ENCODE results near the gene TBX1. TPM values are rescaled to one million over a fixed set of nuclear protein-coding genes. Genes with fewer than 3 reads are reported as not detected.

TBX1 gene
- total RNA-seq, 1 donor from 2014 or later: 0.56 TPM

DNA sequence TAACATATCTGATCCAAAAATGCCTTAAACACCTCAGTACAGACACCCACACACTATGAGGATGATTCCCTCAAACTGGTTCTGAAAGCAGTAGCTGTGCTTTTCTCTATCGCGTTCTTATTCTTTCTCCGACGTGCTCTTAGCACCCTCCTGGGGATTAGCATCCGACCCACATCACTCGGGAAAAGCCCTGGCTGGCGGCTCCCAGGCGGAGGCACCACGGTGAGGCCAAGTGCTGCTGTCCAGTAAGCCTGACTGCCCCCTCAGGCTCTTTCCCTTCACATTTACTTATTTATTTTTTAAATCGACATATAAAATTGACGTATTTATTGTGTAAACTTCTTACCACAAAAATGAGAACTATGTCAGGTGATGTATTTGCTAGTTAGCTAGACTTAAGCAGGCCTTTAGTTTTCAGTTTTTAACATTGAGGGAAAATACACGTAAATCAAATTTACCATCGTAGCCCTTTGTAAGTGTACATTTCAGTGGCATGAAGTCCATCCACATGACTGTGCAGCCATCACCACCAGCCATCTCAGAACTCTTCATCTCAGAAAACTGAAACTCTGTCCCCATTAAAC is 19.2 kb downstream of the TBX1 start:
- Mint-ChIP-seq H3K27ac (ENCODE audit: unreplicated experiment) (no peak overlapping the region), H3K4me3 (ENCODE audit: unreplicated experiment) (no peak overlapping the region), H3K27me3 (ENCODE audit: unreplicated experiment) (peaks cover 3% of the 10 kb centered on the region), H3K4me1 (ENCODE audit: unreplicated experiment) (no peaks in the 10 kb centered on the region), H3K9me3 (ENCODE audit: unreplicated experiment) (no peaks in the 10 kb centered on the region), H3K36me3 (ENCODE audit: low read depth, unreplicated experiment) (no peaks in the 10 kb centered on the region)
- no peak for TF ChIP-seq CTCF (IDR thresholded peaks at IDR 0.05; ENCODE audit: unreplicated experiment)
- no peak for DNase-seq (ENCODE audit: low spot score)

- Mint-ChIP-seq H3K27me3 (ENCODE audit: unreplicated experiment) (peaks cover 3% of the 10 kb centered on the region), H3K4me1 (ENCODE audit: unreplicated experiment) (no peaks in the 10 kb centered on the region), H3K27ac (ENCODE audit: unreplicated experiment) (no peak overlapping the region), H3K36me3 (ENCODE audit: low read depth, unreplicated experiment) (no peaks in the 10 kb centered on the region), H3K9me3 (ENCODE audit: unreplicated experiment) (no peaks in the 10 kb centered on the region), H3K4me3 (ENCODE audit: unreplicated experiment) (no peak overlapping the region)
- TF ChIP-seq CTCF (IDR thresholded peaks at IDR 0.05; ENCODE audit: unreplicated experiment): no peak
- DNase-seq (ENCODE audit: low spot score): no peak
These were observed 22.0 kb downstream of the TBX1 start for GRCh38 chr22:19782533-19782932.

GRCh38 chr22:19783586-19784383 is 23.2 kb downstream of the TBX1 start:
- Mint-ChIP-seq H3K36me3 (ENCODE audit: low read depth, unreplicated experiment) (no peaks in the 10 kb centered on the region), H3K27ac (ENCODE audit: unreplicated experiment) (no peak overlapping the region), H3K4me1 (ENCODE audit: unreplicated experiment) (no peaks in the 10 kb centered on the region), H3K9me3 (ENCODE audit: unreplicated experiment) (no peaks in the 10 kb centered on the region), H3K27me3 (ENCODE audit: unreplicated experiment) (no peaks in the 10 kb centered on the region), H3K4me3 (ENCODE audit: unreplicated experiment) (no peak overlapping the region)
- TF ChIP-seq CTCF (IDR thresholded peaks at IDR 0.05; ENCODE audit: unreplicated experiment): no peak
- no peak for DNase-seq (ENCODE audit: low spot score)

GRCh38 chr22:19784384-19785175 is 24.0 kb downstream of the TBX1 start:
- H3K27me3 Mint-ChIP-seq (ENCODE audit: unreplicated experiment): no peaks in the 10 kb centered on the region
- DNase-seq (ENCODE audit: low spot score): no peak
- TF ChIP-seq CTCF (IDR thresholded peaks at IDR 0.05; ENCODE audit: unreplicated experiment): no peak
- no peaks in the 10 kb centered on the region for H3K36me3 Mint-ChIP-seq (ENCODE audit: low read depth, unreplicated experiment)
- H3K27ac Mint-ChIP-seq (ENCODE audit: unreplicated experiment): no peak overlapping the region
- no peak overlapping the region for H3K4me3 Mint-ChIP-seq (ENCODE audit: unreplicated experiment)
- H3K4me1 Mint-ChIP-seq (ENCODE audit: unreplicated experiment): no peaks in the 10 kb centered on the region
- no peaks in the 10 kb centered on the region for H3K9me3 Mint-ChIP-seq (ENCODE audit: unreplicated experiment)

All from endothelial cell (in vitro differentiated cells).